GM12872 (cell line): Measurements from ENCODE around the gene CCDC61.

Experiments
- CTCF ChIP-seq: IDR thresholded peaks from 3 replicates; pipeline ENCODE4 v1.5.1; 2011; ENCODE audit warnings: low read depth, mild to moderate bottlenecking, low read length, moderate library complexity; ENCODE audit not compliant: insufficient read depth

The CCDC61 gene, protein sequence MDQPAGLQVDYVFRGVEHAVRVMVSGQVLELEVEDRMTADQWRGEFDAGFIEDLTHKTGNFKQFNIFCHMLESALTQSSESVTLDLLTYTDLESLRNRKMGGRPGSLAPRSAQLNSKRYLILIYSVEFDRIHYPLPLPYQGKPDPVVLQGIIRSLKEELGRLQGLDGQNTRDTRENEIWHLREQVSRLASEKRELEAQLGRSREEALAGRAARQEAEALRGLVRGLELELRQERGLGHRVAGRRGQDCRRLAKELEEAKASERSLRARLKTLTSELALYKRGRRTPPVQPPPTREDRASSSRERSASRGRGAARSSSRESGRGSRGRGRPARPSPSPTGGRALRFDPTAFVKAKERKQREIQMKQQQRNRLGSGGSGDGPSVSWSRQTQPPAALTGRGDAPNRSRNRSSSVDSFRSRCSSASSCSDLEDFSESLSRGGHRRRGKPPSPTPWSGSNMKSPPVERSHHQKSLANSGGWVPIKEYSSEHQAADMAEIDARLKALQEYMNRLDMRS

GRCh38 chr19:45994998-45995714 is at the start of gene CCDC61:
Gene CCDC61, plus strand, starts transcription at chr19:45995467. Its CDS starts 7,552 bp downstream, at chr19:46003019.
- no peak for TF ChIP-seq CTCF

- no peak for TF ChIP-seq CTCF
Observed at GRCh38 chr19:45947926-45948325, 47.3 kb upstream of the CCDC61 start.

DNA sequence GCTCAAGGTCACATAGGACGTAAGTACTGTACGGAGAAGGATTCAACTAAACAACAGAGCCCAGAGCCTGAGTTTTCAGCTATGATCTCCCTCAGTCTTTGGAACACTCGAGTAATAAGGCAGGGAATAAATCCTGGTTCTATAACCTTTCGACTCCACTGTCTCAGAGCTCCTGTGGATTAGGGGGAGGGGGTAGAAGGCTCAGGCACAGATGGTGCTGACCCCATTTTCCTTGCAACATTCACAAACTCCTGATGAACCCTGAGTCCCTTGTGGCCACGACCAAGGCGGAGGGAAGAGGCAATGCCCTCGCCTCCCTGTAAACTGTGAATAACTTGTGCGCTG is 43.0 kb upstream of the CCDC61 start:
- no peak for TF ChIP-seq CTCF

GRCh38 chr19:45952686-45953505 is 42.4 kb upstream of the CCDC61 start:
- TF ChIP-seq CTCF = no peak

DNA sequence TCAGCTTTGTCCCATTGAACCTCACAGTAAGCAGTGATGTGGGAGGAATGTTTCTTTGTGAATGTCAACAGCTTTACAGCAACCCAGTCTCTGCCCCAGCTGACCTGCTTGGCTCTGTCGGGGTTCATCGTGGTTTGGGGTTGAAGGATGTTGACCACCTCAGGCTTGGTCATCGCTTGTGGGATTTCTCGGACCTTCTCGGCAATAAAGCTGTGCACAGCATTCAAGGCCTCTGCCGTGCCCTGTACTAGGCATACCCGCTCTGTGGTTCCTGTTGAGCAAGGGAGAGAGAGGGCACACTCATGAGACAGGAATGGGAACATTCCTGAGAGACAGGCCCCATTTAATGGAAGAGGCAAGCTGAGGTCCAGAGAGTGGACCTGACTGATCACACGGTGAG is 41.6 kb upstream of the CCDC61 start:
- no peak for TF ChIP-seq CTCF

GRCh38 chr19:45954156-45954555 is 41.1 kb upstream of the CCDC61 start:
- no peak for TF ChIP-seq CTCF
